Effector memory CD4-positive, alpha-beta T cell (primary cell): ENCODE measurements around the gene HOXA4.

Experiments
- DNase-seq, 3 donors: peaks; one replicate each; pipeline ENCODE4 v3.0.0-alpha.2; 2020
- H3K27ac ChIP-seq: 2 replicates; pipeline ENCODE4 v1.7.0; 2013; ENCODE audit warnings: mild to moderate bottlenecking, low read length, moderate library complexity; ENCODE audit not compliant: insufficient read depth, poor library complexity, severe bottlenecking
- H3K27me3 ChIP-seq: replicated peaks from 2 replicates; pipeline ENCODE4 v1.7.0; 2013; ENCODE audit warnings: mild to moderate bottlenecking, low read length; ENCODE audit not compliant: insufficient read depth, control insufficient read depth, poor library complexity, severe bottlenecking
- H3K36me3 ChIP-seq: 2 replicates; pipeline ENCODE4 v1.7.0; 2013; ENCODE audit warnings: mild to moderate bottlenecking, low read length, moderate library complexity; ENCODE audit not compliant: control insufficient read depth, insufficient read depth
- H3K4me1 ChIP-seq: 2 replicates; pipeline ENCODE4 v1.7.0; 2013; ENCODE audit warnings: low read length, mild to moderate bottlenecking; ENCODE audit not compliant: control insufficient read depth, insufficient read depth, poor library complexity, severe bottlenecking
- H3K4me3 ChIP-seq: 2 replicates; pipeline ENCODE4 v1.7.0; 2013; ENCODE audit warnings: low read length, low read depth, mild to moderate bottlenecking; ENCODE audit not compliant: insufficient read depth, poor library complexity, severe bottlenecking
- H3K9me3 ChIP-seq: 2 replicates; pipeline ENCODE4 v1.7.0; 2013; ENCODE audit warnings: mild to moderate bottlenecking, low read length, moderate library complexity; ENCODE audit not compliant: control insufficient read depth

HOXA4 gene

DNA sequence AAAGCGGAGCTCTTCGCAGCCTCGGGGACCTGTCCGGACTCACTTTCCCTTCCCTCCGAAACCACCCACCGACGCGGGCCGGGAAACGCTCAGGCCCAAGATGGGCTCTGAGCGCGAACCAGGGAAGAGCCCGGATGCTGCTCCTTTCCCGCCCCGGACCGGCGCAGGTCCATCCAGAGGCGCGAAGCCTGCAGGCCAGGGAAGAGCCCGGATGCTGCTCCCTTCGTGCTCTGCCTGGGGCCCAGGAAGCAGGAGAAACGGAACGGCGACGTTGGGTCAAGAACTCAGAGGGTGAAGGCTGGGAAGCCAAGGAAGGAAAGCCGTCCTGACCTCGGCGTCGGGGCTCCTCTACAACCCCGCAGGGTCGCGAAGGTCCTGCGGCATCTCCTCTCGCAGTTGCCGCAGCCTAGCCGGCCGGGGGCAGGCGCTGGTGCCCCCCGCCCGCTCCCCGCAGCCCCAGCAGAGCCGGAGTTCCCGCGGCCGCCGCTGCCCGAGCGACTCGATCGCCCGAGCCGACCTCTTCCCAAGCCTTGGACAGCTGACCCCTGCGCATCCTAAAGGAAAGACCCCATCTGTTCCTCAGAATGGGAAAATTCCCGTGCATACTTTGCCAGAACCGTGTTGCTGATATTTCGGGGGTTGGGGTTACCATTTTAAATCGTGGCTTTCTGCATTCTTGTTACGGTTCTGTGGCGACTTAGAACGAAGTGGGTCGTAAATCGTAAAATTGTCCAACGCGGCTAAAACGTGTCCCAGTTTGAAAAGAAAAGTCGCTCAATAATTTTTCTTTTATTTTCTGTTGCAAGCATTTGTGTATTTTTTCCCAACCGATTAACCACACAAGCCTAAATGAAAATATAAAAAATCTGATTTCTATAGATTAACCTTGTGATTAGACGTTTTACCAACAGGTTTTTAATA is 42.3 kb downstream of the HOXA4 start:
- no peaks in the 10 kb centered on the region for H3K36me3 ChIP-seq
- DNase-seq: no peak
- H3K27ac ChIP-seq: no peak overlapping the region
- H3K9me3 ChIP-seq: no peaks in the 10 kb centered on the region
- H3K4me3 ChIP-seq: peak overlapping the region; percentile 18
- peaks cover 34% of the 10 kb centered on the region for H3K27me3 ChIP-seq
- peaks cover 4% of the 10 kb centered on the region for H3K4me1 ChIP-seq

DNA sequence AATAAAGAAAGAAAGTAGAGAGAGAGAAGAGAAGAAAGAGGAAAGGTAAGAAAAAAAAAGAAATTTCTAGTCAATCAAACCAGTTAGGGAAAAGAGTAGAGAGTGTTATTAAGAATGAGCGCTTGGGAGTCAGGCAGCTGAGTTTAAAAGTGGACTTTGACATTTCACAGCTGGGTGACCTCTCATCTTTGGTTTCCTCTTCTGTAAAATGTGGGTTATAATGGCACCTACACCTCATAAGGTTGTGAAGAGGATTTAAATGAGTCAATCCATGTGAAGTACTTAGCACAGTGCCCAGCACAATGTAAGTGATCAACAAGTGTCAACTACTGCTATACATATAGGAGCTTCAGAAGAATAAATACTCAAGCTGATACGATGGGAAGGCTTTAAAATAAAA is 46.9 kb downstream of the HOXA4 start:
- H3K27me3 ChIP-seq: peaks cover 16% of the 10 kb centered on the region
- H3K27ac ChIP-seq: no peak overlapping the region
- H3K36me3 ChIP-seq: no peaks in the 10 kb centered on the region
- no peak overlapping the region for H3K4me3 ChIP-seq
- H3K9me3 ChIP-seq: no peaks in the 10 kb centered on the region
- H3K4me1 ChIP-seq: peaks cover 4% of the 10 kb centered on the region
- DNase-seq: no peak

DNA sequence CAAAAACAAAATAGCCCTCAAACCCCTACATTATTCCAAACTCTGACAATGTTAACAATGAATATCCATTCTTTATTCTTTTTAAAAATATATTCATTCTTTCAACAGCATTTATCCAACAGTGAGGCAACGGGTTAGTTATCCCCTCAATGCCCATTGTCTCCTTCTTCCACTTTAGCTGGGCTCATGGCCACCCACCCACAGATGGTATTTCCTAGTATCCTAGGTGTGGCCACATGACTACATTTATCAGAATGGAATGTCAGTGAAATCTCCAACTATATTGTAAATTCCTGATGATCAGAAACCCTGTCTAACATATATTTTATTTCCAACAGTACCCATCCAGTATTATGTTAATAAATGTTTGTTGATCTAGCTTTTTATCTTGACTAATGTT is 48.4 kb downstream of the HOXA4 start:
- no peaks in the 10 kb centered on the region for H3K4me1 ChIP-seq
- peaks cover under 1% of the 10 kb centered on the region for H3K27me3 ChIP-seq
- no peak overlapping the region for H3K4me3 ChIP-seq
- no peak for DNase-seq
- H3K36me3 ChIP-seq: no peaks in the 10 kb centered on the region
- H3K27ac ChIP-seq: no peak overlapping the region
- no peaks in the 10 kb centered on the region for H3K9me3 ChIP-seq

DNA sequence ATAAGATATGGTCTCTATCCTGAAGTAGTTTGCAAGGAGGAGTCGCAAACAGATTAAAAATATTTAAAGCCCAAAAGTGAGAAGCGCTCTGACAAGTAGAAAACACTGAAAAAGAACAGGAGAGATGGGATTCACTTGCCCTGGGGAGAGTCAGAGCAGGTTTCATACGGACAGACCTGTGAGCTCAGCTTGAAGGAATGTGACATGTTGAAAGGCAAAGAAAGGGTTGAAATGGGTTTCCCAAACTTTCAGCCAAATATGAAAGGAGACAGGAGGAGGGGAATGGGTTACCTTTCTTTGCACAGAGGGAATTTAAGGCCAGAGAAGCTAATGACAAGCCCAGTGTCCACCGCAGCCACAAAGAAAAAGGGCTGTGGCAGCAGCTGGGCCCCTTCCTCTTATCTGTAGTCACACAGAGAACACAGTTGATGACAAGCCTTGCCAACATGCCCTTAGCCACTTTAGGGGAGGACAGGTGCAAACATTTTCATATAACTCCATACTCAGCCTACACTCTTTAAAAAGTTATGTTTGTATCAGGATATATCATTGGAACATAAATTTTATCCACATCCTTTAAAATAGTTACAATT is 49.6 kb downstream of the HOXA4 start:
- DNase-seq: no peak
- H3K27ac ChIP-seq: no peak overlapping the region
- no peaks in the 10 kb centered on the region for H3K36me3 ChIP-seq
- H3K9me3 ChIP-seq: no peaks in the 10 kb centered on the region
- no peaks in the 10 kb centered on the region for H3K4me1 ChIP-seq
- H3K27me3 ChIP-seq: no peaks in the 10 kb centered on the region
- no peak overlapping the region for H3K4me3 ChIP-seq

DNA sequence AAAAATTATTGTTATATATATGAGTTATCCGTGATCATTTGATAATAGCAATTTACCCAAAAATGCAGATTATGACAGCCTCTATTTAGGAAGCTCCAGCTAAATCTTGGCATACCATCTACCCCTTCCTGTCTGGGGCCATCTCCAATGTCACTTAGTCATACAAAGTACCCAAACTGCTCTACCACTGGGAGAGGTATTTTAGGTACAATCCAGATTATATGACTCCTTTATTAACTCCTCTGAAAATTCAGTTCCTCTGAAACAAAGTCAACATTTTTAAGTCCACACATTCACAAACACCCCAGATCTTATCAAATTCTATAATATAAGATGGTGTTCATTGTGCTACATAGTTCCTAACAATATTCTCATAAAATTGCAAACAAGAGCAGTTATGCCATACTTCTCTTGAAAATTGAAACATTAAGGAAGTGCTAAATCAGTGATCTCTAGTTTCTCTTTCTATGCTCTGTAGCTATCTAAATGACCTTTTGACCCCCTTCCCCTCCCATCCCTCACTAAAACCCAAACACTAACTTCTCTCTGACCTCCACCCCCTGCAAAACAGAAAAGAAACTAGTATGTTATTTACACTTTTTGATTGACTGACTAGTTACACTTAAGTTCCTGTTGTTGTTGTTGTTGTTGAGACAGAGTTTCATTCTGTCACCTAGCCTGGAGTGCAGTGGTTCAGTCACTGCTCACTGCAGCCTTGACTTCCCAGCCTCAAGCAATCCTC is 51.2 kb downstream of the HOXA4 start:
- no peak overlapping the region for H3K27ac ChIP-seq
- no peaks in the 10 kb centered on the region for H3K27me3 ChIP-seq
- no peak for DNase-seq
- H3K4me3 ChIP-seq: no peak overlapping the region
- H3K9me3 ChIP-seq: no peaks in the 10 kb centered on the region
- H3K4me1 ChIP-seq: no peaks in the 10 kb centered on the region
- no peaks in the 10 kb centered on the region for H3K36me3 ChIP-seq

DNA sequence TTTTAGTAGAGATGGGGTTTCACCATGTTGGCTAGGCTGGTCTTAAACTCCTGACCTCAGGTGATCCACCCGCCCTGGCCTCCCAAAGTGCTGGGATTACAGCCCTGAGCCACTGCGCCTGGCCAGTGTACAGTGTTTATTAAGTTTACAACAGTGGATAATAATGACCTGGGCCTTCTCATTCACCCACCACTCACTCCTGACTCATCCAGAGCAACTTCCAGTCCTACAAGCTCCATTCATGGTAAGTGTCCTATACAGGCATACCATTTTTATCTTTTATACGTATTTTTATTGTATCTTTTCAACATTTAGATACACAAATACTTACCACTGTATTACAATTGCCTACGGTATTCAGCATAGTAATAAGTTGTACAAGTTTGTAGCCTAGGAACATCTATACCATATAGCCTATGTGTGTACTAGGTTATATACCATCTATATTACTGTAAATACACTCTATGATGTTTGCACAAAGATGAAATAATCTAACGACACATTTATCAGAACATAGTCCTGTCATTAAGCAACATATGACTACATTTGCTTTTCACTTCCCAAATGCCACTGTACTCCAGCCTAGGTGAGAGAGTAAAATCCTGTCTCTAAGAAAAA is 51.8 kb downstream of the HOXA4 start:
- no peak overlapping the region for H3K4me3 ChIP-seq
- no peaks in the 10 kb centered on the region for H3K4me1 ChIP-seq
- DNase-seq: no peak
- no peaks in the 10 kb centered on the region for H3K36me3 ChIP-seq
- no peaks in the 10 kb centered on the region for H3K27me3 ChIP-seq
- no peaks in the 10 kb centered on the region for H3K9me3 ChIP-seq
- no peak overlapping the region for H3K27ac ChIP-seq
